Right lobe of liver (tissue), 6 donors: ENCODE measurements around the gene SAP30L. TPM values are rescaled to one million over a fixed set of nuclear protein-coding genes. Genes with fewer than 3 reads are reported as not detected.
A peak's percentile ranks its signal among the peaks of the same experiment; 100 is the strongest.

ENCODE experiments used
- ATAC-seq, 4 donors: fragments of 200-7000 bp; cut with Tn5 transposase; one replicate each; pipeline ENCODE4 v1.9.1; 2020; ENCODE audit warnings: mild to moderate bottlenecking in 4 of 4, moderate library complexity in 4 of 4
- DNase-seq, 3 donors: peaks; one replicate each; pipeline ENCODE4 v3.0.0-alpha.2; 2020
- H3K27ac ChIP-seq, 3 donors: fragments of 200-600 bp; one replicate each; pipeline ENCODE4 v1.8.0; 2022
- H3K27me3 ChIP-seq, 2 donors: fragments of 200-600 bp; one replicate each; pipeline ENCODE4 v1.8.0; 2022
- H3K36me3 ChIP-seq, 4 donors: fragments of 200-600 bp; sonication (generic) in 1 of 4; one replicate each; pipeline versions ENCODE4 v1.5.1 to v1.8.0; 2017 to 2022; ENCODE audit warnings: control low read depth in 1 of 4
- H3K4me1 ChIP-seq, 4 donors: fragments of 200-600 bp; sonication (generic) in 1 of 4; one replicate each; pipeline versions ENCODE4 v1.5.1 to v1.8.0; 2017 to 2022; ENCODE audit warnings: control low read depth in 1 of 4
- H3K4me3 ChIP-seq, 3 donors: fragments of 200-600 bp; one replicate each; pipeline ENCODE4 v1.8.0; 2022
- H3K9me3 ChIP-seq, 4 donors: fragments of 200-600 bp; sonication (generic) in 1 of 4; one replicate each; pipeline versions ENCODE4 v1.5.1 to v1.8.0; 2017 to 2022; ENCODE audit warnings: control low read depth in 1 of 4
- CTCF ChIP-seq, 4 donors: fragments of 200-600 bp in 3 of 4; fragments of 450-650 bp in 1 of 4; IDR thresholded peaks; one replicate each; pipeline versions ENCODE4 v1.5.1 to v1.8.0; 2016 to 2022; ENCODE audit warnings: antibody characterized with exemption in 4 of 4, mild to moderate bottlenecking in 2 of 4
- POLR2A ChIP-seq: fragments of 450-650 bp; IDR thresholded peaks from one replicate; pipeline ENCODE4 v1.6.1; 2017; ENCODE audit warnings: antibody characterized with exemption, mild to moderate bottlenecking
- WGBS: methylation state at CpG from one replicate; pipeline ENCODE4 v1.1.6; 2018; ENCODE audit warnings: low coverage, low lambda C conversion rate; ENCODE audit not compliant: insufficient coverage; ENCODE audit errors: missing lambda C conversion rate; 5-methylcytosine and 5-hydroxymethylcytosine counted together
- intact Hi-C, 2 donors: fragments of 100-400 bp; cut with DNase I; formaldehyde crosslinking; loops; one replicate each; pipeline versions ENCODE4 v1.11.2 to v1.14.1; 2022
- total RNA-seq, 6 experiments: library from RNA; depleted of rRNA in 2 of 6; stranded (reverse); fragments of >200 nt in 2 of 6; fragmentation: NEBNext Ultra II Directional in 3 of 6; extraction: Animal tissue kit (Norgen Biotek cat#: 25700) in 3 of 6; gene quantifications; one replicate each; pipeline versions ENCODE4 v1.1.0 to v1.2.4, GENCODE V29; 2016 to 2023
- donor health status: DM: no; HTN: yes; CAD: no.
- donor health status: DM: no; HTN: no; CAD: no.
- donor health status: DM: no; HTN: no; CAD: no.
- donor health status: DM: no; HTN: yes; CAD: no.
- donor health status: DM: no; HTN: yes; CAD: no.

The SAP30L gene
- total RNA-seq, 6 experiments from 2014 or later: 9.7 to 24.9 (median 20.1) TPM

DNA sequence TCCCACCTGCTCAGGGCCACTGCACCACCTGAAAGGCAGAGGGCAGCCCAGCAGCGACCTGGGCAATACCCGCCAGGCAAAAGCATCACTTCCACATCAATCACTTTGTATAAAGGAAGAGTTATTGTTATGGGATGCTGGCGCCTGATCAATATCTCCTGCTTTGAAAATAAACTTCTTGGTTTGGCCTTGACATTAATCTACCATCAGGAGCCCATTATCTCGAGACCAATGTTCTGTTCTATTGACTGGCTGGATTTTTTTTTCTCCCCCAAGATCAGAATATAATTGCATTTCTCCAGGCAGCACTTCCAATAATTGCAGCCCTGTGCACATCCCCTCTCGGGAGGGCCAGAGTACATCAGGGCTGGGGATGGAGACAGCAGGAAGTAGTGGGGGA, 44.4 kb upstream of the SAP30L start:
- Histone ChIP-seq H3K27ac (no peak overlapping the region), H3K4me3 (no peak overlapping the region), H3K36me3 (no peaks in the 10 kb centered on the region), H3K4me1 (peaks cover 0 to 7% (median 0%) of the 10 kb centered on the region in 4 donors), H3K9me3 (no peaks in the 10 kb centered on the region), H3K27me3 (no peaks in the 10 kb centered on the region)
- DNase-seq (no peak), ATAC-seq (no peak)
- intact Hi-C loops: loop anchor here (5.0 to 10.0 kb wide), 3 partner anchors 227 to 429 kb away; no protein-coding TSS in a partner anchor
- 80% methylated on average over 4 of the region's 5 CpGs for WGBS
- TF ChIP-seq POLR2A (no peak), CTCF (IDR thresholded peaks at IDR 0.05) (no peak)

DNA sequence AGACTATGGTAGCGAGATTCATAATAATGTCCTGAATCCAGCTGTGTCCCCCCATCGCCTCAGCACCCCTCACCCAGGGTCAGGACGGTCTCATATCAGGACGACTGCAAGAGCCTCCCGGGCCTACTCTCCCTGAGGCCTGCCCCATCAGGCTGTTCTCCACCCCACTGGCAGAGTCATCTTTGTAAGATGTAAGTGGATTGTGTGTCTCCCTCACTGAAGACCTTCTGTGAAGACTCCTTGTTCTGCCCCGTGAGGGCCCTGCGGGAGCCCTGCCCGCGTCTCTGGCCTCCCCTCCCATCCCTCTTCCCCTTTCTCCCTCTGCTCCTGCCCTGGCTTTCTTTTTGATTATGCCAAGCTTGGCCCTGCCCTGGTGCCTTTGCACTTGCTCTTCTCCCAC, 43.9 kb upstream of the SAP30L start:
- intact Hi-C loops: loop anchor here (5.0 to 10.0 kb wide), 3 partner anchors 227 to 430 kb away; no protein-coding TSS in a partner anchor
- no peak overlapping the region for H3K4me3 ChIP-seq
- TF ChIP-seq CTCF (IDR thresholded peaks at IDR 0.05) (no peak), POLR2A (no peak)
- DNase-seq: no peak
- no peaks in the 10 kb centered on the region for H3K27me3 ChIP-seq
- no peaks in the 10 kb centered on the region for H3K9me3 ChIP-seq
- H3K36me3 ChIP-seq: no peaks in the 10 kb centered on the region
- 90% methylated on average over 2 of the region's 9 CpGs for WGBS
- no peak overlapping the region for H3K27ac ChIP-seq
- peaks cover 0 to 7% (median 0%) of the 10 kb centered on the region in 4 donors for H3K4me1 ChIP-seq
- no peak for ATAC-seq

DNA sequence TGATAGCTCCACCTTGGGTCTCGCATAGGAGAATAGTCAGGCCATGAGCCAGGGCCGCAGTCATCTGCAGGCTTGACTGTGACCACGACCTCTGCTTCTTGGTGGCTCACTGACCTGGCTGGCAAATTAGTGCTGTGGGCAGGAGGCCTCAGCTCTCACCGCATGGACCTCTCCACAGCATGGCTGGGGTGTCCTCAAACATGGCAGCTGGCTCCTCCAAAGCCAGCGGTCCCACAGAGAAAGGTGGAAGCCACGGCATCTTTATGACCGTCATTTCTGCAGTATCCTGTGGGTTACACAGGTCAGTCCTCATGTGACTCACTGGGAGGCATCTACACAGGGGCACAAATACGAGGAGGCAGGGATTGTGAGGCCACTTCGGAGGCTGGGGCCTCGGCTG, 43.2 kb upstream of the SAP30L start:
- Histone ChIP-seq H3K4me1 (peaks cover 0 to 7% (median 0%) of the 10 kb centered on the region in 4 donors), H3K9me3 (no peaks in the 10 kb centered on the region), H3K27me3 (no peaks in the 10 kb centered on the region), H3K4me3 (no peak overlapping the region), H3K27ac (no peak overlapping the region), H3K36me3 (no peaks in the 10 kb centered on the region)
- ATAC-seq (no peak), DNase-seq (no peak)
- TF ChIP-seq POLR2A (no peak), CTCF (IDR thresholded peaks at IDR 0.05) (no peak)
- intact Hi-C loops: loop anchor here (5.0 to 10.0 kb wide), 3 partner anchors 228 to 430 kb away; no protein-coding TSS in a partner anchor
- 81% methylated on average over 4 of the region's 10 CpGs for WGBS

DNA sequence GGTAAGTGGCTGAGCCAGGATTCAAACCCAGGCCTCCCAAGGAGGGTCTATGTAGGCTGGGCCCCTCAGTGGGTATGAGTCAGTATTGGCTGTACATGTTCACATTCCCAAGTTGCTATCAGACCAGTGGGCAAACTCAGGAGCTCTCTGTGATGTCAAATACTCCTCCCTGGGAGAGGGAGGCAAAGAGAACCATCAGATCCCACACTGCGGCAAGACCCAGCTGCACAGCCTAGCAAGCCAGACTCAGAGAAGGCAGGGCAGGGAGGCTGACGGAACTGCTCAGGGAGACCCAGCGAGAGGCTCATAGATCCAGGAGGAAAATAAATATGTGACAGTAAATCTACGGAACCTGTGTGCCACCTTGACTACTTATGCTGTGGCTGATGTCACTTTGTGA, 42.6 kb upstream of the SAP30L start:
- Histone ChIP-seq H3K36me3 (no peaks in the 10 kb centered on the region), H3K4me1 (peaks cover 0 to 7% (median 0%) of the 10 kb centered on the region in 4 donors), H3K27ac (no peak overlapping the region), H3K27me3 (no peaks in the 10 kb centered on the region), H3K4me3 (no peak overlapping the region), H3K9me3 (no peaks in the 10 kb centered on the region)
- ATAC-seq (no peak), DNase-seq (peak in 1 of 3 donors; percentile 20)
- TF ChIP-seq CTCF (IDR thresholded peaks at IDR 0.05) (no peak), POLR2A (no peak)
- intact Hi-C loops: loop anchor here (5.0 to 10.0 kb wide), 3 partner anchors 228 to 431 kb away; no protein-coding TSS in a partner anchor
- WGBS: 80% methylated on average over 1 of the region's 4 CpGs
